HEK293 (cell line): Measurements from ENCODE around the gene BCKDHB.

Source experiments
- CTCF ChIA-PET: fragments of 350-600 bp; formaldehyde crosslinking; extraction: SDS; loops from one replicate; lab custom pipeline; 2021; ENCODE audit warnings: antibody characterized with exemption; lab: Yijun Ruan, JAX
- POLR2A ChIA-PET: fragments of 300-600 bp; formaldehyde crosslinking; extraction: SDS; loops from one replicate; lab custom pipeline; 2020; ENCODE audit warnings: antibody characterized with exemption, inconsistent platforms; lab: Yijun Ruan, JAX
- H3K27ac ChIP-seq: fragments of 200-500 bp; sonication (Bioruptor generic); 2 replicates; pipeline ENCODE4 v1.5.1; 2014; ENCODE audit warnings: low read depth, low read length, control low read depth, inconsistent platforms; ENCODE audit errors: extremely low read depth
- H3K36me3 ChIP-seq, 2 experiments: fragments of 200-500 bp in 1 of 2; sonication (Bioruptor generic) in 1 of 2; 1 replicate in 1 of 2; 2 replicates in 1 of 2; pipeline ENCODE4 v1.5.1; 2014 to 2017; ENCODE audit warnings: inconsistent platforms in 2 of 2, low read length in 2 of 2; ENCODE audit not compliant: control insufficient read depth in 2 of 2, insufficient read depth in 1 of 2
- H3K4me1 ChIP-seq: fragments of 200-500 bp; sonication (Bioruptor generic); 2 replicates; pipeline ENCODE4 v1.5.1; 2014; ENCODE audit warnings: mild to moderate bottlenecking, low read length, inconsistent platforms; ENCODE audit not compliant: control insufficient read depth, insufficient read depth
- H3K4me3 ChIP-seq: 2 replicates; pipeline ENCODE4 v1.5.1; 2011; ENCODE audit warnings: low read depth, mild to moderate bottlenecking, control low read depth, low read length, moderate library complexity
- H3K9me3 ChIP-seq: fragments of 200-500 bp; sonication (Bioruptor generic); 2 replicates; pipeline ENCODE4 v1.5.1; 2014; ENCODE audit warnings: low read depth, low read length, inconsistent platforms; ENCODE audit not compliant: control insufficient read depth, insufficient read depth
- GLI2 ChIP-seq: fragments of 450-650 bp; formaldehyde crosslinking; IDR thresholded peaks from 2 replicates; pipeline ENCODE4; 2017; ENCODE audit warnings: missing biosample characterization, missing genetic modification characterization, low read depth, borderline replicate concordance
- KLF7 ChIP-seq: fragments of 450-650 bp; formaldehyde crosslinking; IDR thresholded peaks from 2 replicates; pipeline ENCODE4 v1.5.1; 2016; ENCODE audit warnings: missing biosample characterization, missing genetic modification characterization, borderline replicate concordance
- MZF1 ChIP-seq: fragments of 450-650 bp; formaldehyde crosslinking; IDR thresholded peaks from 2 replicates; pipeline ENCODE4 v1.5.1; 2017; ENCODE audit warnings: missing biosample characterization, missing genetic modification characterization, borderline replicate concordance
- PBX3 ChIP-seq: sonication (generic); formaldehyde crosslinking; IDR thresholded peaks from 2 replicates; pipeline ENCODE4 v1.8.1; 2022; ENCODE audit warnings: mild to moderate bottlenecking, moderate library complexity, missing genetic modification reagents
- SALL2 ChIP-seq: fragments of 450-650 bp; formaldehyde crosslinking; IDR thresholded peaks from 2 replicates; pipeline ENCODE4 v1.5.0; 2017; ENCODE audit warnings: missing biosample characterization, mild to moderate bottlenecking, missing genetic modification characterization, borderline replicate concordance
- SP2 ChIP-seq: fragments of 450-650 bp; formaldehyde crosslinking; IDR thresholded peaks from 2 replicates; pipeline ENCODE4 v1.5.1; 2016; ENCODE audit warnings: missing biosample characterization, missing genetic modification characterization
- WT1 ChIP-seq: fragments of 450-650 bp; formaldehyde crosslinking; IDR thresholded peaks from 2 replicates; pipeline ENCODE4 v1.5.1; 2016; ENCODE audit warnings: missing biosample characterization, missing genetic modification characterization
- ZBTB21 ChIP-seq: fragments of 450-650 bp; formaldehyde crosslinking; IDR thresholded peaks from 2 replicates; pipeline ENCODE4 v1.5.1; 2017; ENCODE audit warnings: missing biosample characterization, missing genetic modification characterization
- ZBTB44 ChIP-seq: fragments of 450-650 bp; IDR thresholded peaks from 2 replicates; pipeline ENCODE4 v1.5.1; 2018; ENCODE audit warnings: missing biosample characterization, mild to moderate bottlenecking, missing genetic modification characterization
- ZNF114 ChIP-seq: fragments of 450-650 bp; formaldehyde crosslinking; IDR thresholded peaks from 2 replicates; pipeline ENCODE4 v1.5.0; 2017; ENCODE audit warnings: missing biosample characterization, missing genetic modification characterization
- ZNF121 ChIP-seq: fragments of 450-650 bp; formaldehyde crosslinking; IDR thresholded peaks from 2 replicates; pipeline ENCODE4 v1.5.1; 2016; ENCODE audit warnings: missing biosample characterization, missing genetic modification characterization
- ZNF133 ChIP-seq: fragments of 450-650 bp; formaldehyde crosslinking; IDR thresholded peaks from 2 replicates; pipeline ENCODE4 v1.5.1; 2016; ENCODE audit warnings: missing biosample characterization, missing genetic modification characterization
- ZNF155 ChIP-seq: fragments of 450-650 bp; formaldehyde crosslinking; IDR thresholded peaks from 2 replicates; pipeline ENCODE4 v1.5.1; 2016; ENCODE audit warnings: missing biosample characterization, missing genetic modification characterization
- ZNF221 ChIP-seq: fragments of 450-650 bp; formaldehyde crosslinking; IDR thresholded peaks from 2 replicates; pipeline ENCODE4 v1.5.1; 2017; ENCODE audit warnings: missing biosample characterization, missing genetic modification characterization, borderline replicate concordance
- ZNF292 ChIP-seq: fragments of 450-650 bp; formaldehyde crosslinking; IDR thresholded peaks from 2 replicates; pipeline ENCODE4 v1.5.1; 2016; ENCODE audit warnings: low read depth, missing biosample characterization, missing genetic modification characterization, borderline replicate concordance
- ZNF324 ChIP-seq: fragments of 450-650 bp; formaldehyde crosslinking; IDR thresholded peaks from 2 replicates; pipeline ENCODE4 v1.5.1; 2016; ENCODE audit warnings: missing biosample characterization, missing genetic modification characterization
- ZNF394 ChIP-seq: fragments of 450-650 bp; formaldehyde crosslinking; IDR thresholded peaks from 2 replicates; pipeline ENCODE4 v1.5.1; 2016; ENCODE audit warnings: missing biosample characterization, missing genetic modification characterization, mild to moderate bottlenecking, moderate library complexity, borderline replicate concordance
- ZNF561 ChIP-seq: fragments of 450-650 bp; IDR thresholded peaks from 2 replicates; pipeline ENCODE4 v1.5.1; 2018; ENCODE audit warnings: missing biosample characterization, missing genetic modification characterization, borderline replicate concordance
- ZNF670 ChIP-seq: fragments of 450-650 bp; formaldehyde crosslinking; IDR thresholded peaks from 2 replicates; pipeline ENCODE4 v1.5.1; 2016; ENCODE audit warnings: missing biosample characterization, missing genetic modification characterization, low read depth
- ZNF704 ChIP-seq: fragments of 450-650 bp; formaldehyde crosslinking; IDR thresholded peaks from 2 replicates; pipeline ENCODE4 v1.5.1; 2016; ENCODE audit warnings: missing biosample characterization, missing genetic modification characterization
- ZNF837 ChIP-seq: fragments of 450-650 bp; formaldehyde crosslinking; IDR thresholded peaks from 2 replicates; pipeline ENCODE4 v1.5.1; 2016; ENCODE audit warnings: missing biosample characterization, missing genetic modification characterization
- ZNF843 ChIP-seq: fragments of 450-650 bp; formaldehyde crosslinking; IDR thresholded peaks from 2 replicates; pipeline ENCODE4 v1.5.1; 2016; ENCODE audit warnings: missing biosample characterization, missing genetic modification characterization
- ZSCAN18 ChIP-seq: fragments of 450-650 bp; formaldehyde crosslinking; IDR thresholded peaks from 2 replicates; pipeline ENCODE4 v1.5.1; 2016; ENCODE audit warnings: missing biosample characterization, missing genetic modification characterization

Gene BCKDHB

GRCh38 chr6:80205404-80205803 lies 98.9 kb downstream of the BCKDHB start (continued):
- TF ChIP-seq ZSCAN18 (tag by site-specific recombination) (no peak), ZNF114 (no peak), SALL2 (tag by site-specific recombination) (no peak), ZNF121 (tag by site-specific recombination) (no peak), GLI2 (tag by site-specific recombination) (no peak)

GRCh38 chr6:80206758-80207157 lies 100.3 kb downstream of the BCKDHB start:
- TF ChIP-seq ZNF155 (tag by site-specific recombination) (no peak), ZNF704 (tag by site-specific recombination) (no peak), ZNF843 (tag by site-specific recombination) (no peak), SP2 (tag by site-specific recombination) (no peak), PBX3 (CRISPR knock-in tag) (no peak), ZBTB44 (no peak)
- TF ChIP-seq, all 188 proteins: peak for 0
- Histone ChIP-seq H3K4me3 (no peak overlapping the region), H3K36me3 (no peaks in the 10 kb centered on the region), H3K9me3 (no peaks in the 10 kb centered on the region), H3K27ac (no peak overlapping the region), H3K4me1 (no peaks in the 10 kb centered on the region)
- ChIA-PET POLR2A (no interaction called here), CTCF (interaction anchor here (0.8 to 2.0 kb wide), 4 partner anchors 8 to 518 kb away, joined by 3 to 14 read pairs (median 3); partner anchors contain the start of gene BCKDHB)

GRCh38 chr6:80209430-80209829 lies 103.0 kb downstream of the BCKDHB start:
- no peak overlapping the region for H3K4me3 ChIP-seq
- H3K27ac ChIP-seq: no peak overlapping the region
- TF ChIP-seq ZNF561 (tag by site-specific recombination) (no peak), ZNF133 (tag by site-specific recombination) (no peak), ZBTB21 (tag by site-specific recombination) (no peak), ZNF292 (no peak), MZF1 (tag by site-specific recombination) (no peak), ZNF221 (no peak), SALL2 (tag by site-specific recombination) (no peak), ZNF670 (tag by site-specific recombination) (no peak), ZSCAN18 (tag by site-specific recombination) (no peak), ZNF155 (tag by site-specific recombination) (no peak), ZNF324 (tag by site-specific recombination) (no peak), KLF7 (tag by site-specific recombination) (no peak), WT1 (tag by site-specific recombination) (no peak), ZNF394 (no peak), ZNF837 (no peak)
- H3K36me3 ChIP-seq: no peaks in the 10 kb centered on the region
- ChIA-PET CTCF (no interaction called here), POLR2A (no interaction called here)
- H3K4me1 ChIP-seq: no peaks in the 10 kb centered on the region
- H3K9me3 ChIP-seq: no peaks in the 10 kb centered on the region
